Lung (tissue), 12 donors: Measurements from ENCODE around the gene OLFM2. TPM values are rescaled to one million over a fixed set of nuclear protein-coding genes. Genes with fewer than 3 reads are reported as not detected.

Experiments used
- ATAC-seq: fragments of 200-7000 bp; cut with Tn5 transposase; one replicate; pipeline ENCODE4 v1.9.1; 2020; ENCODE audit warnings: moderate number of reproducible peaks; ENCODE audit not compliant: insufficient read depth, low FRiP score
- DNase-seq, 3 donors: peaks; one replicate each; pipeline ENCODE4 v3.0.0-alpha.2; 2013 to 2017
- H3K27ac ChIP-seq, 2 donors: one replicate each; pipeline ENCODE4 v1.5.1; 2013; ENCODE audit warnings: mild to moderate bottlenecking in 2 of 2, moderate library complexity in 2 of 2, control low read depth in 1 of 2, inconsistent platforms in 1 of 2, low read depth in 1 of 2, low read length in 1 of 2
- H3K27me3 ChIP-seq, 3 donors: one replicate each; pipeline ENCODE4 v1.5.1; 2013; ENCODE audit warnings: low read length in 2 of 3; ENCODE audit not compliant: control insufficient read depth in 3 of 3, insufficient read depth in 3 of 3
- H3K36me3 ChIP-seq, 4 donors: one replicate each; pipeline ENCODE4 v1.5.1; 2013; ENCODE audit warnings: low read length in 4 of 4, mild to moderate bottlenecking in 1 of 4, moderate library complexity in 1 of 4; ENCODE audit not compliant: control insufficient read depth in 4 of 4, insufficient read depth in 4 of 4
- H3K4me1 ChIP-seq, 5 donors: one replicate each; pipeline ENCODE4 v1.5.1; 2013; ENCODE audit warnings: low read length in 5 of 5, mild to moderate bottlenecking in 2 of 5, moderate library complexity in 1 of 5; ENCODE audit not compliant: control insufficient read depth in 5 of 5, insufficient read depth in 5 of 5
- H3K4me3 ChIP-seq: one replicate; pipeline ENCODE4 v1.5.1; 2013; ENCODE audit warnings: mild to moderate bottlenecking, control low read depth, moderate library complexity
- H3K9ac ChIP-seq, 2 donors: one replicate each; pipeline ENCODE4 v1.5.1; 2013; ENCODE audit warnings: low read length in 2 of 2, control low read depth in 1 of 2; ENCODE audit not compliant: insufficient read depth in 1 of 2
- H3K9me3 ChIP-seq, 4 donors: one replicate each; pipeline ENCODE4 v1.5.1; 2013; ENCODE audit warnings: low read length in 3 of 4, mild to moderate bottlenecking in 1 of 4, moderate library complexity in 1 of 4; ENCODE audit not compliant: control insufficient read depth in 4 of 4, insufficient read depth in 3 of 4
- WGBS, 2 donors: extraction: QIAGEN DNeasy Blood & Tissue Kit; methylation state at CpG; one replicate each; pipeline ENCODE4 v1.1.7; 2013; 5-methylcytosine and 5-hydroxymethylcytosine counted together
- polyA plus RNA-seq, 2 donors: library from polyadenylated mRNA; stranded (reverse); fragments of 200-250 nt; gene quantifications; one replicate each; pipeline ENCODE4 v1.2.1, GENCODE V29; 2013
- total RNA-seq, 2 donors: library from RNA; depleted of rRNA in 1 of 2; stranded (reverse); fragments of >200 nt in 1 of 2; gene quantifications; one replicate each; pipeline ENCODE4 v1.2.1, GENCODE V29; 2014 to 2021
- TF ChIP-seq, protein P1 (sequence below): IDR thresholded peaks from 2 replicates; pipeline ENCODE4 v1.5.1; 2012; ENCODE audit warnings: mild to moderate bottlenecking; ENCODE audit errors: control extremely low read depth, extremely low read depth
- donor health status: control.
- donor health status: control.
- donor health status: Bipolar disorder and iron deficiency.
- donor health status: healthy.
- donor health status: DM: yes; HTN: yes; CAD: no.

Gene OLFM2
- total and polyA plus RNA-seq, 4 donors, result 2.2 to 14.3 (median 8.8) TPM

DNA sequence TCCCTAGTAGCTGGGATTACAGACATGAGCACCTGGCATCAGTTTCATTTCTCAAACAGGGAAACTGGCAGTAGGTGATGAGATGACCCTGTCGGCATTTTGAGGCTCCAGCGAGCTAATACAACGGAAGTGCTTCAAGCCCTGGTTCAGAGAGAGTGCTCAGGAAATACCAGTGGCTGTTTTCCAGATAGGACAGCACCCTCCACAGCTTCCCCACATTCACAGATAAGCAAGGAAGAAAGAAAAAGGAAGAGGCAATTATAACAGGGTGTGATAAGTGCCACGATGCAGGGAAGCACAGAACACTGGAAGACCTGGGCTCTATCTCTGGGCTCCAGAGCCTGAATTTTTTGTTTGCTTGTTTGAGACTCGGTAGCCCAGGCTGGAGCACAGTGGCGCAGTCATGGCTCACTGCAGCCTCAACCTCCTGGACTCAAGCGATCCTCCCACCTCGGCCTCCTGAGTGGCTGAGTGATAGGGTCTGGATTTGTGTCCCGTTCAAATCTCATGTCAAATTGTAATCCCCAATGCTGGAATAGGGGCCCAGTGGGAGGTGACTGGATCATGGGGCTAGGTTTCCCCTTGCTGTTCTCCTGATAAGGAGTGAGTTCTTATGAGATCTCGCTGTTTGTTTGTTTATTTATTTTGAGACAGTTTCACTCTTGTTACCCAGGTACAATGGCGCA, 57.7 kb downstream of the OLFM2 start:
- ATAC-seq (no peak), DNase-seq (no peak)
- Histone ChIP-seq H3K9me3 (peaks cover 0 to 4% (median 0%) of the 10 kb centered on the region in 4 donors), H3K36me3 (no peaks in the 10 kb centered on the region), H3K27ac (no peak overlapping the region), H3K4me1 (no peaks in the 10 kb centered on the region), H3K4me3 (no peak overlapping the region), H3K9ac (no peak overlapping the region), H3K27me3 (no peaks in the 10 kb centered on the region)
- TF ChIP-seq, protein P1, sequence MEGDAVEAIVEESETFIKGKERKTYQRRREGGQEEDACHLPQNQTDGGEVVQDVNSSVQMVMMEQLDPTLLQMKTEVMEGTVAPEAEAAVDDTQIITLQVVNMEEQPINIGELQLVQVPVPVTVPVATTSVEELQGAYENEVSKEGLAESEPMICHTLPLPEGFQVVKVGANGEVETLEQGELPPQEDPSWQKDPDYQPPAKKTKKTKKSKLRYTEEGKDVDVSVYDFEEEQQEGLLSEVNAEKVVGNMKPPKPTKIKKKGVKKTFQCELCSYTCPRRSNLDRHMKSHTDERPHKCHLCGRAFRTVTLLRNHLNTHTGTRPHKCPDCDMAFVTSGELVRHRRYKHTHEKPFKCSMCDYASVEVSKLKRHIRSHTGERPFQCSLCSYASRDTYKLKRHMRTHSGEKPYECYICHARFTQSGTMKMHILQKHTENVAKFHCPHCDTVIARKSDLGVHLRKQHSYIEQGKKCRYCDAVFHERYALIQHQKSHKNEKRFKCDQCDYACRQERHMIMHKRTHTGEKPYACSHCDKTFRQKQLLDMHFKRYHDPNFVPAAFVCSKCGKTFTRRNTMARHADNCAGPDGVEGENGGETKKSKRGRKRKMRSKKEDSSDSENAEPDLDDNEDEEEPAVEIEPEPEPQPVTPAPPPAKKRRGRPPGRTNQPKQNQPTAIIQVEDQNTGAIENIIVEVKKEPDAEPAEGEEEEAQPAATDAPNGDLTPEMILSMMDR, result no peak
- WGBS, 2 donors, result 69 to 76% methylated on average over 11 of the region's 11 CpGs

DNA sequence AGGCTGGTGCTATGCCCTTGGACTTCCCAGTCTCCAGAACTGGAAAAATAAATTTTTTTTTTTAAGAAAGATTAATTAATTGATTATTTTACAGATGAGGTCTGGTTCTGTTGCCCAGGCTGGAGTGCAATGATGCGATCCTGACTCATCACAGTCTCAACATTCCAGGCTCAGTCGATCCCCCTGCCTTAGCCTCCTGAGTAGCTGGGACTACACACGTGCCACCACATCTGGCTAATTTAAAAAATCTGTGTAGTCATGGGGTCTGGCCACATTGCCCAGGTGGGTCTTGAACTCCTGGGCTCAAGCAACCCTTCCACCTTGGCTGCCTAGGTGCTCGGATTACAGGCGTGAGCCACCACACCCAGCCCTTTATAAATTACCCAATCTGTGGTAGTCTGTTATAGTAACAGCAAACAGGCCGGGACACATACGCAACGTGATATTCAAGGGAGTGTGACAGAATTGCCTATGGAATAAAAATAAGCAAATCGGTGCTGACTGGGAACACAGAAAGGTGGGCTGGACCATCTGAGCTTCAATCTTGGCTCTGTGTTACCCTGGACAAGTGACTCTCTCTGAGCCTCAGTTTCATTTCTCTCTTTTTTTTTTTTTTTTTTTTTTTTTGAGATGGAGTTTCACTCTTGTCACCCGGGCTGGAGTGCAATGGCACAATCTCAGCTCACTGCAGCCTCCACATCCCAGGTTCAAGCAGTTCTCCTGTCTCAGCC, 58.4 kb downstream of the OLFM2 start:
- DNase-seq (no peak), ATAC-seq (no peak)
- no peaks in the 10 kb centered on the region for H3K36me3 ChIP-seq
- peaks cover 0 to 4% (median 0%) of the 10 kb centered on the region in 4 donors for H3K9me3 ChIP-seq
- no peak overlapping the region for H3K4me3 ChIP-seq
- H3K9ac ChIP-seq, result no peak overlapping the region
- WGBS, 2 donors, result 88 to 92% methylated on average over 10 of the region's 10 CpGs
- no peaks in the 10 kb centered on the region for H3K4me1 ChIP-seq
- TF ChIP-seq, protein P1, result no peak
- no peaks in the 10 kb centered on the region for H3K27me3 ChIP-seq
- no peak overlapping the region for H3K27ac ChIP-seq

DNA sequence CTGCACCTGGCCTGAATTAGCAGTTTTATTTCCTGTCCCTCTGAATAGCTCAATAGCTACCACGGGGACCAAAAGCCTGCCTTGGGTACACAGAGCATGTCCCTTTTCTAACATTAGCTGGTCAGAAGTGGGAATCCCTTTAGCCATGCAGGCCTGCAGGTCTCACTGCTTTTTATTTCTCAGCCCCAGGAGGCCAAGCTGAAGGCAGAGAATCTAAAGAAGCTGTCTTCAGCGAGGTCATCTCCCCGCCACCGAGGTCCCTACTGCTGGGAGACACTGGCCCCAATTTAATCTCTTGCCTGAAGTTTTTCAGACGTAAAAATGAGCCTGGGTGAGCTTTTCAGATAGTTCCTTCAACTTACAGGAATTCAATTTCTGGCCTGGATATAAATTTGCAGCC, 60.5 kb downstream of the OLFM2 start:
- Histone ChIP-seq H3K9me3 (peaks cover 0 to 4% (median 0%) of the 10 kb centered on the region in 4 donors), H3K27ac (no peak overlapping the region), H3K9ac (no peak overlapping the region), H3K4me1 (no peaks in the 10 kb centered on the region), H3K4me3 (no peak overlapping the region), H3K27me3 (no peaks in the 10 kb centered on the region), H3K36me3 (no peaks in the 10 kb centered on the region)
- TF ChIP-seq, protein P1, result no peak
- no peak for DNase-seq
- 77 to 84% methylated on average over 5 of the region's 5 CpGs for WGBS, 2 donors
- ATAC-seq, result no peak
